Fibroblast of lung (primary cell): ENCODE results near the gene PDHX. TPM values are rescaled to one million over a fixed set of nuclear protein-coding genes. Genes with fewer than 3 reads are reported as not detected.

Source experiments
- DNase-seq, 2 donors: peaks; one replicate each; pipeline versions ENCODE4 v3.0.0 to v3.0.0-alpha.2; 2010; ENCODE audit warnings: low read depth in 2 of 2
- H2AFZ ChIP-seq: 2 replicates; pipeline ENCODE4 v1.5.1; 2012; ENCODE audit warnings: low read length, control low read depth, inconsistent platforms
- H3K27ac ChIP-seq: 2 replicates; pipeline ENCODE4 v1.5.1; 2011; ENCODE audit warnings: low read length, control low read depth; ENCODE audit not compliant: insufficient read depth
- H3K27me3 ChIP-seq: 2 replicates; pipeline ENCODE4 v1.5.1; 2011; ENCODE audit warnings: mild to moderate bottlenecking, low read length; ENCODE audit not compliant: control insufficient read depth, insufficient read depth
- H3K36me3 ChIP-seq: 2 replicates; pipeline ENCODE4 v1.5.1; 2011; ENCODE audit warnings: low read length; ENCODE audit not compliant: control insufficient read depth, insufficient read depth
- H3K4me1 ChIP-seq: 2 replicates; pipeline ENCODE4 v1.5.1; 2011; ENCODE audit warnings: low read length; ENCODE audit not compliant: control insufficient read depth, insufficient read depth; ENCODE audit errors: extremely low read depth
- H3K4me2 ChIP-seq: 2 replicates; pipeline ENCODE4 v1.5.1; 2011; ENCODE audit warnings: low read length, control low read depth; ENCODE audit not compliant: insufficient read depth; ENCODE audit errors: extremely low read depth
- H3K4me3 ChIP-seq, 4 experiments: fragments of 200-600 bp in 1 of 4; sonication (generic) in 1 of 4; replicated peaks in 1 of 4; 2 replicates each; pipeline ENCODE4 v1.5.1; 2011 to 2016; ENCODE audit warnings: low read length in 4 of 4, low read depth in 3 of 4, mild to moderate bottlenecking in 3 of 4, control low read depth in 2 of 4, inconsistent platforms in 1 of 4, mixed read lengths in 1 of 4; ENCODE audit not compliant: insufficient read depth in 1 of 4; ENCODE audit errors: control extremely low read depth in 1 of 4
- H3K79me2 ChIP-seq: 2 replicates; pipeline ENCODE4 v1.5.1; 2012; ENCODE audit warnings: mild to moderate bottlenecking, low read length, inconsistent platforms; ENCODE audit not compliant: control insufficient read depth, insufficient read depth
- H3K9ac ChIP-seq: 2 replicates; pipeline ENCODE4 v1.5.1; 2011; ENCODE audit warnings: mild to moderate bottlenecking, low read length, control low read depth; ENCODE audit not compliant: insufficient read depth
- H3K9me3 ChIP-seq: 2 replicates; pipeline ENCODE4 v1.5.1; 2012; ENCODE audit warnings: low read depth, low read length; ENCODE audit not compliant: control insufficient read depth, insufficient read depth
- H4K20me1 ChIP-seq: 2 replicates; pipeline ENCODE4 v1.5.1; 2011; ENCODE audit warnings: low read length; ENCODE audit not compliant: control insufficient read depth, insufficient read depth; ENCODE audit errors: extremely low read depth
- CTCF ChIP-seq, 2 donors: IDR thresholded peaks in 1 of 2; conservative IDR thresholded peaks in 1 of 2; 1 replicate in 1 of 2; 2 replicates in 1 of 2; pipeline ENCODE4 v1.5.1; 2011 to 2012; ENCODE audit warnings: low read length in 2 of 2, control low read depth in 1 of 2, inconsistent platforms in 1 of 2, low read depth in 1 of 2, mild to moderate bottlenecking in 1 of 2
- EZH2 ChIP-seq: IDR thresholded peaks from 2 replicates; pipeline ENCODE4 v1.5.1; 2012; ENCODE audit warnings: low read length, control low read depth, mild to moderate bottlenecking; ENCODE audit errors: missing control alignments
- polyA plus RNA-seq, 2 donors: library from polyadenylated mRNA; depleted of rRNA in 1 of 2; stranded (reverse) in 1 of 2; unstranded in 1 of 2; fragments of >200 nt; gene quantifications; 2 replicates each; pipeline ENCODE4 v1.2.1, GENCODE V29; 2011 to 2012; ENCODE audit warnings: missing spikeins in 1 of 2
- total RNA-seq: library from RNA; depleted of rRNA; stranded (reverse); fragments of >200 nt; gene quantifications from 2 replicates; pipeline ENCODE4 v1.2.1, GENCODE V29; 2014

PDHX gene
- total and polyA plus RNA-seq, 2 donors (not counting 1 experiment from before 2014, with no cell fraction given): 29.6 to 36.5 TPM

GRCh38 chr11:35003658-35004057, 87.2 kb downstream of the PDHX start:
- Histone ChIP-seq H3K27me3 (no peaks in the 10 kb centered on the region), H3K27ac (no peak overlapping the region), H3K9ac (no peak overlapping the region), H3K4me3 (no peak overlapping the region), H3K36me3 (no peaks in the 10 kb centered on the region), H3K9me3 (no peaks in the 10 kb centered on the region), H3K79me2 (no peaks in the 10 kb centered on the region), H4K20me1 (no peaks in the 10 kb centered on the region), H3K4me2 (no peak overlapping the region), H2AFZ (no peak overlapping the region), H3K4me1 (no peaks in the 10 kb centered on the region)
- TF ChIP-seq EZH2 (no peak), CTCF (conservative IDR thresholded peaks at IDR 0.05 in 1 of 2, IDR thresholded peaks at IDR 0.05 in 1 of 2; ENCODE audit: low read depth in 1 of 2, low read length in 2 of 2) (no peak)
- DNase-seq: peak in 1 of 2 donors; percentile 56

- no peaks in the 10 kb centered on the region for H3K27me3 ChIP-seq
- H2AFZ ChIP-seq: no peak overlapping the region
- peaks cover 3% of the 10 kb centered on the region for H3K4me1 ChIP-seq
- no peaks in the 10 kb centered on the region for H4K20me1 ChIP-seq
- no peaks in the 10 kb centered on the region for H3K79me2 ChIP-seq
- no peak overlapping the region for H3K9ac ChIP-seq
- DNase-seq: no peak
- no peaks in the 10 kb centered on the region for H3K9me3 ChIP-seq
- H3K27ac ChIP-seq: no peak overlapping the region
- H3K4me2 ChIP-seq: no peak overlapping the region
- no peak for TF ChIP-seq CTCF (conservative IDR thresholded peaks at IDR 0.05 in 1 of 2, IDR thresholded peaks at IDR 0.05 in 1 of 2; ENCODE audit: low read depth in 1 of 2, low read length in 2 of 2)
- TF ChIP-seq EZH2: no peak
- no peaks in the 10 kb centered on the region for H3K36me3 ChIP-seq
- no peak overlapping the region for H3K4me3 ChIP-seq
Measured at GRCh38 chr11:35005141-35005780, 88.8 kb downstream of the PDHX start.

- peaks cover 3% of the 10 kb centered on the region for H3K4me1 ChIP-seq
- H3K27me3 ChIP-seq: no peaks in the 10 kb centered on the region
- no peak overlapping the region for H3K27ac ChIP-seq
- H3K4me3 ChIP-seq: no peak overlapping the region
- no peak overlapping the region for H3K9ac ChIP-seq
- H3K36me3 ChIP-seq: no peaks in the 10 kb centered on the region
- no peaks in the 10 kb centered on the region for H3K9me3 ChIP-seq
- DNase-seq: peak in 1 of 2 donors; percentile 41
- no peak overlapping the region for H2AFZ ChIP-seq
- no peaks in the 10 kb centered on the region for H3K79me2 ChIP-seq
- H3K4me2 ChIP-seq: no peak overlapping the region
- TF ChIP-seq CTCF (conservative IDR thresholded peaks at IDR 0.05 in 1 of 2, IDR thresholded peaks at IDR 0.05 in 1 of 2; ENCODE audit: low read depth in 1 of 2, low read length in 2 of 2) (no peak), EZH2 (no peak)
- H4K20me1 ChIP-seq: no peaks in the 10 kb centered on the region
Measured at GRCh38 chr11:35006389-35007128, 90.1 kb downstream of the PDHX start.
